HepG2 (cell line): ENCODE data around the gene DAPK1. TPM values are rescaled to one million over a fixed set of nuclear protein-coding genes. Genes with fewer than 3 reads are reported as not detected.

Experiments used
- CC2D1A ChIP-seq: sonication (generic); formaldehyde crosslinking; IDR thresholded peaks from 2 replicates; pipeline ENCODE4 v1.8.1; 2023; ENCODE audit warnings: mild to moderate bottlenecking, missing genetic modification reagents
- GTF3A ChIP-seq: sonication (generic); formaldehyde crosslinking; conservative IDR thresholded peaks from 2 replicates; pipeline ENCODE4 v1.4.0; 2020; ENCODE audit warnings: mild to moderate bottlenecking, missing genetic modification reagents
- HDAC2 ChIP-seq: sonication (generic); formaldehyde crosslinking; IDR thresholded peaks from 2 replicates; pipeline ENCODE4 v1.4.0; 2020; ENCODE audit warnings: missing genetic modification reagents
- KDM4B ChIP-seq: sonication (generic); formaldehyde crosslinking; IDR thresholded peaks from 2 replicates; pipeline ENCODE4 v1.4.0; 2020; ENCODE audit warnings: missing genetic modification reagents
- SMC3 ChIP-seq: IDR thresholded peaks from 2 replicates; pipeline ENCODE4 v1.6.1; 2011; ENCODE audit warnings: low read length, improper control_type of control experiment
- ZFX ChIP-seq: sonication (generic); formaldehyde crosslinking; IDR thresholded peaks from 2 replicates; pipeline ENCODE4 v1.4.0; 2020; ENCODE audit warnings: mild to moderate bottlenecking, low read depth, missing genetic modification reagents, moderate library complexity
- ZNF10 ChIP-seq: sonication (generic); formaldehyde crosslinking; IDR thresholded peaks from 2 replicates; pipeline ENCODE4 v1.4.0; 2020; ENCODE audit warnings: mild to moderate bottlenecking, low read depth, missing genetic modification reagents, borderline replicate concordance
- ZNF430 ChIP-seq: sonication (generic); formaldehyde crosslinking; IDR thresholded peaks from 2 replicates; pipeline ENCODE4 v1.9.0; 2021; ENCODE audit warnings: mild to moderate bottlenecking, missing genetic modification reagents
- ZNF460 ChIP-seq: sonication (generic); formaldehyde crosslinking; IDR thresholded peaks from 2 replicates; pipeline ENCODE4 v1.5.1; 2020; ENCODE audit warnings: missing genetic modification reagents, mild to moderate bottlenecking, borderline replicate concordance
- ZNF598 ChIP-seq: sonication (generic); formaldehyde crosslinking; IDR thresholded peaks from 2 replicates; pipeline ENCODE4 v1.5.1; 2020; ENCODE audit warnings: mild to moderate bottlenecking, missing genetic modification reagents, borderline replicate concordance
- polyA plus RNA-seq, 8 experiments: library from polyadenylated mRNA; depleted of rRNA in 3 of 8; stranded (reverse) in 7 of 8; unstranded in 1 of 8; fragments of >200 nt; fragmentation: Illumina TruSeq in 4 of 8; extraction: Trizol in 4 of 8; gene quantifications; 2 replicates each; pipeline versions ENCODE4 v1.2.1 to v1.2.3, GENCODE V29; 2011 to 2016; ENCODE audit warnings: low read depth in 4 of 8, missing spikeins in 1 of 8, mixed read lengths in 1 of 8; ENCODE audit not compliant: insufficient read depth in 1 of 8
- total RNA-seq, 5 experiments: library from RNA; depleted of rRNA; stranded (reverse); fragments of >200 nt; fragmentation: Illumina TruSeq; extraction: Trizol; gene quantifications; 2 replicates each; pipeline ENCODE4 v1.2.3, GENCODE V29; 2016; ENCODE audit warnings: low read depth in 1 of 5
- TF ChIP-seq, protein P1 (sequence below): IDR thresholded peaks from 2 replicates; pipeline ENCODE4 v1.6.1; 2018; ENCODE audit warnings: missing genetic modification reagents, mild to moderate bottlenecking, missing compliant biosample characterization
- TF ChIP-seq, protein P2 (sequence below): sonication (generic); formaldehyde crosslinking; conservative IDR thresholded peaks from 2 replicates; pipeline ENCODE4 v1.8.1; 2023; ENCODE audit warnings: missing genetic modification reagents
- TF ChIP-seq, protein P3 (sequence below): sonication (generic); formaldehyde crosslinking; IDR thresholded peaks from 2 replicates; pipeline ENCODE4 v1.8.1; 2023; ENCODE audit warnings: mild to moderate bottlenecking, missing genetic modification reagents
- TF ChIP-seq, protein P4 (sequence below): sonication (generic); formaldehyde crosslinking; IDR thresholded peaks from 2 replicates; pipeline ENCODE4 v1.4.0; 2020; ENCODE audit warnings: mild to moderate bottlenecking, missing genetic modification reagents, borderline replicate concordance
- TF ChIP-seq, protein P5 (sequence below): sonication (generic); formaldehyde crosslinking; IDR thresholded peaks from 2 replicates; pipeline ENCODE4 v1.4.0; 2020; ENCODE audit warnings: missing genetic modification reagents

Gene DAPK1
- total and polyA plus RNA-seq, 2 of the 13 experiments (the other 11 are each of a cell fraction or from before 2014, with no cell fraction given), result 35.7 to 35.9 TPM

DNA sequence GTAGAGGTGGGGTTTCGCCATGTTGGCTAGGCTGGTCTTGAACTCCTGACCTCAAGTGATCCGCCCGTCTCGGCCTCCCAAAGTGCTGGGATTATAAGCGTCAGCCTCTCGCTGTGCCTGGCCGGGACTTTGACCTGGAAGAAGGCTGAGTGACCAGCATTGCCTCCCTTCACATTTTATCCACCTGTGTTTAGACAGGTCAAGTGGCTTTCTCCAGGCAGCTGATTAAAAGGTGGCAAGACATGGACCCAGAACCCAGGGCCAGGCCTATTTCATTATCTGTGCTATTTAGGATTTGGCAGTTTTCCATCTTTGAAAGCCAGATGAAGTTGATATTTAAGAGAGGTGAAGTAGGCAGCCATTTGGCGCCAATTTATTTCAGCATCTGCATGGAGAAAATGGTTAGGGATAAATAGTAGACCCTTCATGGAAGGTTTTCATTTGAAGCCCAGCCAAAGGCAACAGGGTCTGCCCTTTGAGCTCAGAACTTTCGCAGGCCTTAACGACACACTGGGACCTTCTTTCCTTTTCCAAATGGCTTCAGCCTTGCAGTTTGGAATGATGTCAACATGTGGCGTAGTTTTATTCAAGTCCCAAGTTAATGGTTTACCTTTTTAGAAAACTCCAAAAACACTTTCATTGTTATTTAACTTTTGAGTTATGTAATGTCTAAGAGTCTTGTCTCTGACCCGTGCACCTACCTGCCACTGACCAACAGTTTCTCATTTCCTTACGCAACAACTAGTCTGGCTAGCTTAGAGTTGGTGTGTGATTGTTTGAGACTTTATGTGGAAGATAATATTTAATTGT lies 8.4 kb downstream of the DAPK1 start (continued):
- TF ChIP-seq, protein P1, sequence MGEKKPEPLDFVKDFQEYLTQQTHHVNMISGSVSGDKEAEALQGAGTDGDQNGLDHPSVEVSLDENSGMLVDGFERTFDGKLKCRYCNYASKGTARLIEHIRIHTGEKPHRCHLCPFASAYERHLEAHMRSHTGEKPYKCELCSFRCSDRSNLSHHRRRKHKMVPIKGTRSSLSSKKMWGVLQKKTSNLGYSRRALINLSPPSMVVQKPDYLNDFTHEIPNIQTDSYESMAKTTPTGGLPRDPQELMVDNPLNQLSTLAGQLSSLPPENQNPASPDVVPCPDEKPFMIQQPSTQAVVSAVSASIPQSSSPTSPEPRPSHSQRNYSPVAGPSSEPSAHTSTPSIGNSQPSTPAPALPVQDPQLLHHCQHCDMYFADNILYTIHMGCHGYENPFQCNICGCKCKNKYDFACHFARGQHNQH (CRISPR knock-in tag), result peak; percentile 42; the same call in 1 of the 2 replicates
- TF ChIP-seq HDAC2 (CRISPR knock-in tag), result peak; percentile 84
- TF ChIP-seq KDM4B, result 0 out of 2 replicates have a peak, but pooled peaks have one; percentile 60
- TF ChIP-seq GTF3A (CRISPR knock-in tag), result no peak
- TF ChIP-seq ZNF430 (CRISPR knock-in tag), result peak; percentile 59; the same call in 1 of the 2 replicates
- no peak for TF ChIP-seq CC2D1A (CRISPR knock-in tag)
- TF ChIP-seq, protein P2, sequence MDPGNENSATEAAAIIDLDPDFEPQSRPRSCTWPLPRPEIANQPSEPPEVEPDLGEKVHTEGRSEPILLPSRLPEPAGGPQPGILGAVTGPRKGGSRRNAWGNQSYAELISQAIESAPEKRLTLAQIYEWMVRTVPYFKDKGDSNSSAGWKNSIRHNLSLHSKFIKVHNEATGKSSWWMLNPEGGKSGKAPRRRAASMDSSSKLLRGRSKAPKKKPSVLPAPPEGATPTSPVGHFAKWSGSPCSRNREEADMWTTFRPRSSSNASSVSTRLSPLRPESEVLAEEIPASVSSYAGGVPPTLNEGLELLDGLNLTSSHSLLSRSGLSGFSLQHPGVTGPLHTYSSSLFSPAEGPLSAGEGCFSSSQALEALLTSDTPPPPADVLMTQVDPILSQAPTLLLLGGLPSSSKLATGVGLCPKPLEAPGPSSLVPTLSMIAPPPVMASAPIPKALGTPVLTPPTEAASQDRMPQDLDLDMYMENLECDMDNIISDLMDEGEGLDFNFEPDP, result no peak
- peak; percentile 51 for TF ChIP-seq ZFX (CRISPR knock-in tag)
- TF ChIP-seq, protein P3, sequence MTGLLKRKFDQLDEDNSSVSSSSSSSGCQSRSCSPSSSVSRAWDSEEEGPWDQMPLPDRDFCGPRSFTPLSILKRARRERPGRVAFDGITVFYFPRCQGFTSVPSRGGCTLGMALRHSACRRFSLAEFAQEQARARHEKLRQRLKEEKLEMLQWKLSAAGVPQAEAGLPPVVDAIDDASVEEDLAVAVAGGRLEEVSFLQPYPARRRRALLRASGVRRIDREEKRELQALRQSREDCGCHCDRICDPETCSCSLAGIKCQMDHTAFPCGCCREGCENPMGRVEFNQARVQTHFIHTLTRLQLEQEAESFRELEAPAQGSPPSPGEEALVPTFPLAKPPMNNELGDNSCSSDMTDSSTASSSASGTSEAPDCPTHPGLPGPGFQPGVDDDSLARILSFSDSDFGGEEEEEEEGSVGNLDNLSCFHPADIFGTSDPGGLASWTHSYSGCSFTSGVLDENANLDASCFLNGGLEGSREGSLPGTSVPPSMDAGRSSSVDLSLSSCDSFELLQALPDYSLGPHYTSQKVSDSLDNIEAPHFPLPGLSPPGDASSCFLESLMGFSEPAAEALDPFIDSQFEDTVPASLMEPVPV, result no peak; the same call in 1 of the 2 replicates
- TF ChIP-seq, protein P4, sequence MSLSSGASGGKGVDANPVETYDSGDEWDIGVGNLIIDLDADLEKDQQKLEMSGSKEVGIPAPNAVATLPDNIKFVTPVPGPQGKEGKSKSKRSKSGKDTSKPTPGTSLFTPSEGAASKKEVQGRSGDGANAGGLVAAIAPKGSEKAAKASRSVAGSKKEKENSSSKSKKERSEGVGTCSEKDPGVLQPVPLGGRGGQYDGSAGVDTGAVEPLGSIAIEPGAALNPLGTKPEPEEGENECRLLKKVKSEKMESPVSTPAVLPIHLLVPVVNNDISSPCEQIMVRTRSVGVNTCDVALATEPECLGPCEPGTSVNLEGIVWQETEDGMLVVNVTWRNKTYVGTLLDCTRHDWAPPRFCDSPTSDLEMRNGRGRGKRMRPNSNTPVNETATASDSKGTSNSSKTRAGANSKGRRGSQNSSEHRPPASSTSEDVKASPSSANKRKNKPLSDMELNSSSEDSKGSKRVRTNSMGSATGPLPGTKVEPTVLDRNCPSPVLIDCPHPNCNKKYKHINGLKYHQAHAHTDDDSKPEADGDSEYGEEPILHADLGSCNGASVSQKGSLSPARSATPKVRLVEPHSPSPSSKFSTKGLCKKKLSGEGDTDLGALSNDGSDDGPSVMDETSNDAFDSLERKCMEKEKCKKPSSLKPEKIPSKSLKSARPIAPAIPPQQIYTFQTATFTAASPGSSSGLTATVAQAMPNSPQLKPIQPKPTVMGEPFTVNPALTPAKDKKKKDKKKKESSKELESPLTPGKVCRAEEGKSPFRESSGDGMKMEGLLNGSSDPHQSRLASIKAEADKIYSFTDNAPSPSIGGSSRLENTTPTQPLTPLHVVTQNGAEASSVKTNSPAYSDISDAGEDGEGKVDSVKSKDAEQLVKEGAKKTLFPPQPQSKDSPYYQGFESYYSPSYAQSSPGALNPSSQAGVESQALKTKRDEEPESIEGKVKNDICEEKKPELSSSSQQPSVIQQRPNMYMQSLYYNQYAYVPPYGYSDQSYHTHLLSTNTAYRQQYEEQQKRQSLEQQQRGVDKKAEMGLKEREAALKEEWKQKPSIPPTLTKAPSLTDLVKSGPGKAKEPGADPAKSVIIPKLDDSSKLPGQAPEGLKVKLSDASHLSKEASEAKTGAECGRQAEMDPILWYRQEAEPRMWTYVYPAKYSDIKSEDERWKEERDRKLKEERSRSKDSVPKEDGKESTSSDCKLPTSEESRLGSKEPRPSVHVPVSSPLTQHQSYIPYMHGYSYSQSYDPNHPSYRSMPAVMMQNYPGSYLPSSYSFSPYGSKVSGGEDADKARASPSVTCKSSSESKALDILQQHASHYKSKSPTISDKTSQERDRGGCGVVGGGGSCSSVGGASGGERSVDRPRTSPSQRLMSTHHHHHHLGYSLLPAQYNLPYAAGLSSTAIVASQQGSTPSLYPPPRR (CRISPR knock-in tag), result 0 out of 2 replicates have a peak, but pooled peaks have one; percentile 24
- TF ChIP-seq ZNF460, result no peak; the same call in 1 of the 2 replicates
- no peak for TF ChIP-seq ZNF10 (CRISPR knock-in tag)
- no peak for TF ChIP-seq ZNF598
- TF ChIP-seq, protein P5, sequence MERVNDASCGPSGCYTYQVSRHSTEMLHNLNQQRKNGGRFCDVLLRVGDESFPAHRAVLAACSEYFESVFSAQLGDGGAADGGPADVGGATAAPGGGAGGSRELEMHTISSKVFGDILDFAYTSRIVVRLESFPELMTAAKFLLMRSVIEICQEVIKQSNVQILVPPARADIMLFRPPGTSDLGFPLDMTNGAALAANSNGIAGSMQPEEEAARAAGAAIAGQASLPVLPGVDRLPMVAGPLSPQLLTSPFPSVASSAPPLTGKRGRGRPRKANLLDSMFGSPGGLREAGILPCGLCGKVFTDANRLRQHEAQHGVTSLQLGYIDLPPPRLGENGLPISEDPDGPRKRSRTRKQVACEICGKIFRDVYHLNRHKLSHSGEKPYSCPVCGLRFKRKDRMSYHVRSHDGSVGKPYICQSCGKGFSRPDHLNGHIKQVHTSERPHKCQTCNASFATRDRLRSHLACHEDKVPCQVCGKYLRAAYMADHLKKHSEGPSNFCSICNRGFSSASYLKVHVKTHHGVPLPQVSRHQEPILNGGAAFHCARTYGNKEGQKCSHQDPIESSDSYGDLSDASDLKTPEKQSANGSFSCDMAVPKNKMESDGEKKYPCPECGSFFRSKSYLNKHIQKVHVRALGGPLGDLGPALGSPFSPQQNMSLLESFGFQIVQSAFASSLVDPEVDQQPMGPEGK (CRISPR knock-in tag), result peak; percentile 39; the same call in 1 of the 2 replicates
- no peak for TF ChIP-seq SMC3
